Fibroblast of villous mesenchyme (primary cell): ENCODE measurements around the gene C2CD2. TPM values are rescaled to one million over a fixed set of nuclear protein-coding genes. Genes with fewer than 3 reads are reported as not detected.

Experiments
- DNase-seq: peaks from one replicate; pipeline ENCODE4 v3.0.0-alpha.2; 2010; ENCODE audit warnings: low read depth
- H3K4me3 ChIP-seq: 2 replicates; pipeline ENCODE4 v1.5.1; 2011; ENCODE audit warnings: low read depth, mild to moderate bottlenecking, low read length
- total RNA-seq: library from RNA; depleted of rRNA; stranded (reverse); fragments of >200 nt; gene quantifications from 2 replicates; pipeline ENCODE4 v1.2.3, GENCODE V29; 2012
- TF ChIP-seq, protein P1 (sequence below): IDR thresholded peaks from 2 replicates; pipeline ENCODE4 v1.5.1; 2012; ENCODE audit warnings: low read depth, mild to moderate bottlenecking, low read length; ENCODE audit not compliant: insufficient read depth

C2CD2 gene
- total RNA-seq, 1 donor: 25.0 TPM

GRCh38 chr21:41932576-41933312 lies 21.1 kb downstream of the C2CD2 start:
- TF ChIP-seq, protein P1, sequence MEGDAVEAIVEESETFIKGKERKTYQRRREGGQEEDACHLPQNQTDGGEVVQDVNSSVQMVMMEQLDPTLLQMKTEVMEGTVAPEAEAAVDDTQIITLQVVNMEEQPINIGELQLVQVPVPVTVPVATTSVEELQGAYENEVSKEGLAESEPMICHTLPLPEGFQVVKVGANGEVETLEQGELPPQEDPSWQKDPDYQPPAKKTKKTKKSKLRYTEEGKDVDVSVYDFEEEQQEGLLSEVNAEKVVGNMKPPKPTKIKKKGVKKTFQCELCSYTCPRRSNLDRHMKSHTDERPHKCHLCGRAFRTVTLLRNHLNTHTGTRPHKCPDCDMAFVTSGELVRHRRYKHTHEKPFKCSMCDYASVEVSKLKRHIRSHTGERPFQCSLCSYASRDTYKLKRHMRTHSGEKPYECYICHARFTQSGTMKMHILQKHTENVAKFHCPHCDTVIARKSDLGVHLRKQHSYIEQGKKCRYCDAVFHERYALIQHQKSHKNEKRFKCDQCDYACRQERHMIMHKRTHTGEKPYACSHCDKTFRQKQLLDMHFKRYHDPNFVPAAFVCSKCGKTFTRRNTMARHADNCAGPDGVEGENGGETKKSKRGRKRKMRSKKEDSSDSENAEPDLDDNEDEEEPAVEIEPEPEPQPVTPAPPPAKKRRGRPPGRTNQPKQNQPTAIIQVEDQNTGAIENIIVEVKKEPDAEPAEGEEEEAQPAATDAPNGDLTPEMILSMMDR: no peak
- DNase-seq: peak; percentile 85
- H3K4me3 ChIP-seq: no peak overlapping the region

- TF ChIP-seq, protein P1: peak; percentile 26
- DNase-seq: peak; percentile 82
- H3K4me3 ChIP-seq: no peak overlapping the region
Observed at GRCh38 chr21:41932191-41932575, 21.6 kb downstream of the C2CD2 start.

DNA sequence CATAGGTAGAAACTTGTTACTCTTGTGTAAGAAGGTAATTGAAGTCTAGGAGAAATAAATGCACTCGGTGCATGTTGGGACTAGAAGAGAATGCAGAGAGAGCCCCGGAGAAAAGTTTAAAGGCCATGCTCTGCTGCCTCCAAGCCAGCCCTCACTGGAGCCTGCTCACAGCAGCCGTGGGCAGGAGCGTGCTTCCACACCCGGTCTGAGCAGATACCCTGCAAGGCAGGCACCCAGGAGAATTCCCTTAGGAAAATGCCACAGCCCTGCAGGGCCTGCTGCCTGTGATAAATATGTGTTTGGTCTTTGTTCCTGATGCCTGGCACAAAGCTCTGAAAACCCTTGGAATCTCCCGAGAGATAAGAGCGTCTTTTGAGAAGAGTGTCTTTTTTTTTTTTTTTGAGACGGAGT lies 22.8 kb downstream of the C2CD2 start:
- DNase-seq: peak; percentile 41
- TF ChIP-seq, protein P1: no peak
- H3K4me3 ChIP-seq: no peak overlapping the region

GRCh38 chr21:41929248-41929647 lies 24.6 kb downstream of the C2CD2 start:
- TF ChIP-seq, protein P1: no peak
- DNase-seq: no peak
- no peak overlapping the region for H3K4me3 ChIP-seq

GRCh38 chr21:41928621-41929220 lies 25.1 kb downstream of the C2CD2 start:
- TF ChIP-seq, protein P1: no peak
- H3K4me3 ChIP-seq: no peak overlapping the region
- peak; percentile 56 for DNase-seq

GRCh38 chr21:41927727-41928409 lies 25.9 kb downstream of the C2CD2 start:
- no peak for DNase-seq
- H3K4me3 ChIP-seq: no peak overlapping the region
- TF ChIP-seq, protein P1: no peak
